ENCODE data around the gene HOXA3.

DNA sequence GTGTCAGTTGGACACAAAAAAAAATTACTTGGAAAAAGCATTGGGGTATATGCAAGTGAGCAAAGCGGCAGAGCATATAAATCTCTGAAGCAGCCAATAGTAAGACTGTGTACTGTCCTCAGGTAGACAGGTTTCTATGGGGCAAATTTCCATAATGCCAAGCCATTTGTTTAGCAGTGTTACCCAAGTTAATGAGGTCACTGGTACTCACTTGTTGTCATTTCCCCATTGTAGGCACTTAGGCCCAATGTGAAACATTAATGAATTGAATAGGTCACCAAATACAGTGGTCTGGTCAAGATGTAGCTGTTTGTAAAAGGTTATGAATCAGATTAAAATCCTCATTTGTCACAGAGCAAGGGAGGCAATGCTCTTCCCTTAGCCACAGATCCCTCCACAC lies 84.1 kb downstream of the HOXA3 start:
- TF ChIP-seq, protein P1, sequence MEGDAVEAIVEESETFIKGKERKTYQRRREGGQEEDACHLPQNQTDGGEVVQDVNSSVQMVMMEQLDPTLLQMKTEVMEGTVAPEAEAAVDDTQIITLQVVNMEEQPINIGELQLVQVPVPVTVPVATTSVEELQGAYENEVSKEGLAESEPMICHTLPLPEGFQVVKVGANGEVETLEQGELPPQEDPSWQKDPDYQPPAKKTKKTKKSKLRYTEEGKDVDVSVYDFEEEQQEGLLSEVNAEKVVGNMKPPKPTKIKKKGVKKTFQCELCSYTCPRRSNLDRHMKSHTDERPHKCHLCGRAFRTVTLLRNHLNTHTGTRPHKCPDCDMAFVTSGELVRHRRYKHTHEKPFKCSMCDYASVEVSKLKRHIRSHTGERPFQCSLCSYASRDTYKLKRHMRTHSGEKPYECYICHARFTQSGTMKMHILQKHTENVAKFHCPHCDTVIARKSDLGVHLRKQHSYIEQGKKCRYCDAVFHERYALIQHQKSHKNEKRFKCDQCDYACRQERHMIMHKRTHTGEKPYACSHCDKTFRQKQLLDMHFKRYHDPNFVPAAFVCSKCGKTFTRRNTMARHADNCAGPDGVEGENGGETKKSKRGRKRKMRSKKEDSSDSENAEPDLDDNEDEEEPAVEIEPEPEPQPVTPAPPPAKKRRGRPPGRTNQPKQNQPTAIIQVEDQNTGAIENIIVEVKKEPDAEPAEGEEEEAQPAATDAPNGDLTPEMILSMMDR (IDR thresholded peaks at IDR 0.05) = no peak
- TF ChIP-seq POLR2AphosphoS5 (IDR thresholded peaks at IDR 0.05; ENCODE audit: insufficient read depth in 1 of 2, low read depth in 1 of 2) (no peak), POLR2A (IDR thresholded peaks at IDR 0.05) (no peak)
